Common myeloid progenitor, CD34-positive (primary cell): ENCODE results near the gene AGBL1.

Source experiments
- CTCF ChIA-PET: fragments of 350-600 bp; sonication (Branson Sonifier 250); formaldehyde crosslinking; loops from one replicate; lab custom pipeline; 2021; ENCODE audit warnings: antibody characterized with exemption; lab: Charles Lee
- POLR2A ChIA-PET: fragments of 350-600 bp; sonication (Branson Sonifier 250); formaldehyde crosslinking; loops from one replicate; lab custom pipeline; 2021; ENCODE audit warnings: antibody characterized with exemption; lab: Charles Lee
- DNase-seq, 3 donors: peaks; one replicate each; pipeline versions ENCODE4 v3.0.0 to v3.0.0-alpha.2; 2013
- H3K27ac ChIP-seq, 2 experiments: 1 replicate in 1 of 2; 2 replicates in 1 of 2; pipeline ENCODE4 v1.7.0; 2013; ENCODE audit warnings: inconsistent platforms in 2 of 2, low read length in 2 of 2, mild to moderate bottlenecking in 2 of 2, low read depth in 1 of 2, moderate library complexity in 1 of 2; ENCODE audit not compliant: severe bottlenecking in 2 of 2, insufficient read depth in 1 of 2, poor library complexity in 1 of 2
- H3K27me3 ChIP-seq, 5 experiments: replicated peaks in 2 of 5; 1 replicate in 3 of 5; 2 replicates in 2 of 5; pipeline versions ENCODE4 v1.6.1 to v1.7.0; 2013; ENCODE audit warnings: low read length in 4 of 5, mild to moderate bottlenecking in 2 of 5, moderate library complexity in 2 of 5, inconsistent platforms in 1 of 5; ENCODE audit not compliant: insufficient read depth in 5 of 5, control insufficient read depth in 4 of 5
- H3K36me3 ChIP-seq, 4 experiments: 1 replicate in 2 of 4; 2 replicates in 2 of 4; pipeline versions ENCODE4 v1.6.1 to v1.7.0; 2013; ENCODE audit warnings: low read length in 3 of 4, control low read depth in 1 of 4, mild to moderate bottlenecking in 1 of 4; ENCODE audit not compliant: control insufficient read depth in 4 of 4, insufficient read depth in 4 of 4
- H3K4me1 ChIP-seq, 4 experiments: 1 replicate in 3 of 4; 2 replicates in 1 of 4; pipeline versions ENCODE4 v1.6.1 to v1.7.1; 2013; ENCODE audit warnings: low read length in 3 of 4, mild to moderate bottlenecking in 3 of 4, control low read depth in 1 of 4, inconsistent platforms in 1 of 4, moderate library complexity in 1 of 4; ENCODE audit not compliant: control insufficient read depth in 4 of 4, insufficient read depth in 4 of 4; ENCODE audit errors: control extremely low read depth in 1 of 4
- H3K4me3 ChIP-seq, 7 experiments: 1 replicate in 4 of 7; 2 replicates in 3 of 7; pipeline versions ENCODE4 v1.5.1 to v1.7.0; 2013; ENCODE audit warnings: mild to moderate bottlenecking in 7 of 7, low read length in 6 of 7, moderate library complexity in 6 of 7, inconsistent platforms in 2 of 7, low read depth in 2 of 7, control low read depth in 1 of 7; ENCODE audit not compliant: insufficient read depth in 4 of 7, control insufficient read depth in 1 of 7; ENCODE audit errors: extremely low read depth in 1 of 7
- H3K9me3 ChIP-seq, 5 experiments: 1 replicate in 4 of 5; 2 replicates in 1 of 5; pipeline versions ENCODE4 v1.6.1 to v1.7.1; 2013; ENCODE audit warnings: low read length in 4 of 5, mild to moderate bottlenecking in 2 of 5, inconsistent platforms in 1 of 5, low read depth in 1 of 5, moderate library complexity in 1 of 5; ENCODE audit not compliant: control insufficient read depth in 4 of 5, insufficient read depth in 2 of 5; ENCODE audit errors: control extremely low read depth in 1 of 5
- WGBS: methylation state at CpG from one replicate; pipeline ENCODE4 v1.1.5; 2013; ENCODE audit not compliant: insufficient coverage; 5-methylcytosine and 5-hydroxymethylcytosine counted together

AGBL1 gene

DNA sequence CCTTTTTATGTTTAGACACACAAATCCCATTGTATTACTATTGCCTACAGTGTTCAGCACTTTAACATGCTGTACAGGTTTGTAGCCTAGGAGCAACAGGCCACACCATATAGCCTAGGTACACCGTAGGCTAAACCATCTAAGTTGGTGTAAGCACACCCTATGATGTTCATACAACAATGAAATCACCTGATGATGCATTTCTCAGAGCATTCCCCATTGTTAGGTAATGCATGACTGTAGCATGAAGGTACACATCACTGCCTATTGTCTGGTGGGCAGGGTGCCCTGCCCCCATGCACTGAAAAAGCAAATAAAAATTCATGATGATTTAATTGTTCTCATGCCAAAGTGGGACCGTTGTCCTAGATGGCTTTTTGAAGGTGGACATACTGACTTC is 183.6 kb downstream of the AGBL1 start:
- DNase-seq, result no peak
- 100% methylated on average over 1 of the region's 2 CpGs for WGBS
- CTCF ChIA-PET, result no interaction called here
- Histone ChIP-seq H3K4me1 (no peaks in the 10 kb centered on the region), H3K36me3 (no peaks in the 10 kb centered on the region), H3K4me3 (no peak overlapping the region), H3K9me3 (no peaks in the 10 kb centered on the region), H3K27ac (no peak overlapping the region), H3K27me3 (no peaks in the 10 kb centered on the region)
- POLR2A ChIA-PET, result no interaction called here

DNA sequence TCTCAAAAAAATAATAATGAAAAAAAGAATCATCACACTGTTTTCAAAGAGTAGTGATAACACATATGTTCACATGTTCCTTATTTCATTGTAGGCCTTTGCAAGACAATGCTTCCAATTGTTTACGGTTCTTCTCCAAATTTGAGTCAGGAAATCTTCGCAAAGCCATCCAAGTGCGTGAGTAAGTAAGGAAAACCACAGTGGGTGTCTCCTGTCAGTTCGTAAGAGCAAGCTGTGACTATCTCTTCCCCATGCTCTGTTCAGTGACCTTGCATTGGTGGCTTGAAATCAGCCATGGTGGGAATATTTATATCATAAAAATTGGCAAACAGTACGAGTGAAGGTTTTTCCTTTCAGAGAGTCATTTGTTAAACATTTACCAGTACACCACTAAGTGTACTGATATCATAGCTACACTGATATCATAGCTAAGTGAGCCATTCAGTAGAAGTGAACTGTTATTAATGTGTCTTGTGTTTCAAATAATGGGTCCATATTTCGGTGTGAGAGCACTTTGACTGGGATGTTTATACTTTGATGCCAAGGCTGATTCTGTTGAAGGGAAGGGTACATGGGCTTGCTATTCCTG is 187.3 kb downstream of the AGBL1 start:
- H3K4me1 ChIP-seq, result no peaks in the 10 kb centered on the region
- H3K9me3 ChIP-seq, result no peaks in the 10 kb centered on the region
- 85% methylated on average over 5 of the region's 6 CpGs for WGBS
- ChIA-PET POLR2A (no interaction called here), CTCF (interaction anchor here (1.0 kb wide), 1 partner anchor 32 kb away, joined by 3 read pairs; no protein-coding TSS in a partner anchor)
- H3K27ac ChIP-seq, result no peak overlapping the region
- H3K36me3 ChIP-seq, result no peaks in the 10 kb centered on the region
- no peak for DNase-seq
- H3K4me3 ChIP-seq, result no peak overlapping the region
- no peaks in the 10 kb centered on the region for H3K27me3 ChIP-seq

DNA sequence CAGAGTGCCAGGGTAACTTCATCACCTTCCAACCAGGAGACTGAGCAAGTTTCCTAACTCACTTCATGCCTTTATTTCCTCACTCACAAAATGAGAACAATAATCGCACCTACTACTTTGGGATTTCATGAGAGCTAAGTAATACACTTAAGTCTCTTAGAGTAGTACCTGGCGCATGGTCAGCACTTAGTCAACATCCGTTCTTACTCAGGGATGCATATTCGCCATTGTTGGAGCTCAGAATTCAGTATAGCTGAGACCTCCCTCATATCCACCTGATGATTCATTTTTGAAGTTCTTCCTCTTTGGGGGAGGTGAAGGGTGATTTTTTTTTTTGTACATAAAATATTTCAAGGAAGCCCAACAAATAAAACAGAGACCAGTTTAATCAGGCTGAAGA is 188.2 kb downstream of the AGBL1 start:
- no peak overlapping the region for H3K27ac ChIP-seq
- H3K4me3 ChIP-seq, result no peak overlapping the region
- WGBS, result 100% methylated on average over 2 of the region's 4 CpGs
- no peaks in the 10 kb centered on the region for H3K36me3 ChIP-seq
- ChIA-PET POLR2A (no interaction called here), CTCF (interaction anchor here (1.0 kb wide), 1 partner anchor 33 kb away, joined by 3 read pairs; no protein-coding TSS in a partner anchor)
- DNase-seq, result no peak
- H3K4me1 ChIP-seq, result no peaks in the 10 kb centered on the region
- no peaks in the 10 kb centered on the region for H3K27me3 ChIP-seq
- H3K9me3 ChIP-seq, result no peaks in the 10 kb centered on the region

DNA sequence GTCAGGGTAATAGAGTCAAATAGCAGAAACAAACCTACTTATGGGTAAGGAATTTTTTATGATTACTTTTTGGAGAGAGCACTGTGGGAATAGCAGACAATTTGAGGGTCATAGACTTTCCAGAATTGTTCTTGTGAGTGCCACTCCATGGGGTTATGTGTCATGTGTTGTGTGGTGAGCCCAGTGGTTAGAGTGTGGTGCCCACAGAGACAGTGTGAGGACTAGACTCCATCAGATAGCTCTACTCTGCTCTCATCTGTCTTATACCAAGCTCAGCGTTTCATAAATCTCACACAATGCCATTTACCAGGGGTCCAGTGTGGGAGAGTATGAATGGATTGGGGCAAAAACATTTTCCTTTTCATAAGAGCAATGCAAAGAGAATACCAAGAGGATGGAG is 188.9 kb downstream of the AGBL1 start:
- H3K27ac ChIP-seq, result no peak overlapping the region
- CTCF ChIA-PET, result no interaction called here
- no peaks in the 10 kb centered on the region for H3K36me3 ChIP-seq
- H3K4me3 ChIP-seq, result no peak overlapping the region
- no peaks in the 10 kb centered on the region for H3K9me3 ChIP-seq
- WGBS, result no CpG with 5 or more reads among the region's 1 CpG
- H3K4me1 ChIP-seq, result no peaks in the 10 kb centered on the region
- H3K27me3 ChIP-seq, result no peaks in the 10 kb centered on the region
- POLR2A ChIA-PET, result no interaction called here
- no peak for DNase-seq

DNA sequence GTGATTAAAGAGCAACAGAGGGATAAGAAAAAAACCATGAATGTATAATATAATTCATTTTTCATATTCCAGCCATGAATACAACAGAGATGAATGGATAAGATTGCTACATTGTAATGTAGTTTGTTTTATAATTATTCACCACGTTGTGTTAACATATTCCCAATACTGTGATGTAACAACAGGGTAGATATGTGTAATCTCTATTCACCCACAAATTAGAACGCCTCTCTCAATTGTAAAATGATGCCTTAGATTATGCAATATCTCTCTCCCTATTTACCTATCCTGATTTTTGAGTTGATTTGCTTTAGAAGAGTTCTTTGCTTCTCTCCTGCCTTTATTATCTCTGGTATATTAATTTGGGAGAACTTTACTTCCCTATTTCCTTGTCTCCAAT is 193.6 kb downstream of the AGBL1 start:
- no peaks in the 10 kb centered on the region for H3K4me1 ChIP-seq
- H3K4me3 ChIP-seq, result no peak overlapping the region
- no peak for DNase-seq
- CTCF ChIA-PET, result no interaction called here
- WGBS, result no CpG with 5 or more reads among the region's 2 CpGs
- no peak overlapping the region for H3K27ac ChIP-seq
- no peaks in the 10 kb centered on the region for H3K9me3 ChIP-seq
- no peaks in the 10 kb centered on the region for H3K27me3 ChIP-seq
- no peaks in the 10 kb centered on the region for H3K36me3 ChIP-seq
- POLR2A ChIA-PET, result no interaction called here

DNA sequence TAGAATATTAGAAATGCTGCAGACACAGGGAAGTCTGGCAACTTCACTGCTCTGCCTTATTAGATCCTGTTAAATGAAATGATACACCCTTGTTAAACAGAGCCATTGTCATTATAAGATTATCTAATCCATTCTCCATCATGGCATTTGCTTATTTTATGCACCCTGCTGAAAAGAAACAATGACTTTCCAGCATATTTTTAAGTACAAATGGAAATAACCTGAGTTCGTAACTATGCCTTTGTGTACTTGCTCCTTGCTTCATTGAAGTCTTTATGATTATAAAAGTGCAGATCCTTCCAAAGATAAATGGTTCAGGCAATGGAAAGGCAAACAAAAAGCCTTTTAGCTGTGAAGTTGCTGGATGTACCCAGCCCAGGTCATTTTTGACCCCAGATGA is 195.7 kb downstream of the AGBL1 start:
- H3K4me1 ChIP-seq, result no peaks in the 10 kb centered on the region
- H3K4me3 ChIP-seq, result no peak overlapping the region
- no peaks in the 10 kb centered on the region for H3K36me3 ChIP-seq
- no peak overlapping the region for H3K27ac ChIP-seq
- H3K9me3 ChIP-seq, result no peaks in the 10 kb centered on the region
- 100% methylated on average over 1 of the region's 1 CpG for whole genome bisulfite sequencing
- no peak for DNase-seq
- H3K27me3 ChIP-seq, result no peaks in the 10 kb centered on the region
- POLR2A ChIA-PET, result interaction anchor here (0.6 kb wide), 1 partner anchor 1132 kb away, joined by 4 read pairs; no protein-coding TSS in a partner anchor
- CTCF ChIA-PET, result no interaction called here

DNA sequence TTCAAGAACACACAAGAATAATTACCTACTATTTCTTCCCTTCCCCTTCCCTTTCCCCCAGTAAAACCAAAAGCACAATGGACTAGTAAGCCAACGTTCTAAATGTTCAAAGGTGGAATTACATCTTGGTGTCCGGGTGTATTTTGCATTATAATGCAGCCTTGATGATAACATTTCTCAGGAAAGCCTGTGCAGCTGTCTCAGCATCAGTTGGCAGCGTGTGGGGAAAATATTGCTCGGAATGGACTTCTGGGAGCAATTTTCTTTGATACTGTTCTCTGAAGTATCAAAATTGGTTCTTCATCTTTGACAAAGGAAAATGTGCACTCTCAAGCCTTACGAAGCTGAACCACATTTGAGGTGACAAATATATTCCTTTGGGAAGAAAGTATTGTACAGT is 198.9 kb downstream of the AGBL1 start:
- 98% methylated on average over 5 of the region's 5 CpGs for WGBS
- Histone ChIP-seq H3K27me3 (no peaks in the 10 kb centered on the region), H3K4me3 (no peak overlapping the region), H3K9me3 (no peaks in the 10 kb centered on the region), H3K4me1 (no peaks in the 10 kb centered on the region), H3K36me3 (no peaks in the 10 kb centered on the region), H3K27ac (no peak overlapping the region)
- CTCF ChIA-PET, result no interaction called here
- no peak for DNase-seq
- POLR2A ChIA-PET, result no interaction called here
